H9 (cell line): Measurements from ENCODE around the gene HDAC7. TPM values are rescaled to one million over a fixed set of nuclear protein-coding genes. Genes with fewer than 3 reads are reported as not detected.
A peak's percentile ranks its signal among the peaks of the same experiment; 100 is the strongest.

ENCODE experiments used
- DNase-seq: peaks from one replicate; pipeline ENCODE4 v3.0.0-alpha.2; 2017
- H2AFZ ChIP-seq: one replicate; pipeline ENCODE4 v1.6.1; 2013; ENCODE audit warnings: mild to moderate bottlenecking, low read length, control low read depth, moderate library complexity
- H2AK5ac ChIP-seq: 2 replicates; pipeline ENCODE4 v1.6.1; 2013; ENCODE audit warnings: low read length, control low read depth, mixed read lengths; ENCODE audit not compliant: insufficient read length
- H2BK120ac ChIP-seq: one replicate; pipeline ENCODE4 v1.6.1; 2013; ENCODE audit warnings: low read depth, mild to moderate bottlenecking, low read length, control low read depth, inconsistent platforms; ENCODE audit not compliant: poor library complexity, severe bottlenecking
- H2BK12ac ChIP-seq: 2 replicates; pipeline ENCODE4 v1.6.1; 2013; ENCODE audit warnings: low read length, control low read depth, mixed read lengths, low read depth; ENCODE audit not compliant: insufficient read length
- H2BK15ac ChIP-seq: 2 replicates; pipeline ENCODE4 v1.6.1; 2013; ENCODE audit warnings: low read depth, low read length, control low read depth
- H2BK20ac ChIP-seq: one replicate; pipeline ENCODE4 v1.6.1; 2013; ENCODE audit warnings: low read depth, mild to moderate bottlenecking, low read length, control low read depth, inconsistent platforms; ENCODE audit not compliant: poor library complexity, severe bottlenecking
- H2BK5ac ChIP-seq: 2 replicates; pipeline ENCODE4 v1.6.1; 2013; ENCODE audit warnings: low read length, control low read depth, mixed read lengths; ENCODE audit not compliant: insufficient read length
- H3K14ac ChIP-seq: 2 replicates; pipeline ENCODE4 v1.6.1; 2013; ENCODE audit warnings: low read length, control low read depth; ENCODE audit not compliant: insufficient read depth
- H3K18ac ChIP-seq: 2 replicates; pipeline ENCODE4 v1.6.1; 2013; ENCODE audit warnings: low read depth, mild to moderate bottlenecking, mixed read lengths, low read length, control low read depth; ENCODE audit not compliant: insufficient read length
- H3K23ac ChIP-seq: 2 replicates; pipeline ENCODE4 v1.6.1; 2013; ENCODE audit warnings: low read length, control low read depth, mixed read lengths, low read depth; ENCODE audit not compliant: insufficient read length
- H3K23me2 ChIP-seq: 2 replicates; pipeline ENCODE4 v1.6.1; 2013; ENCODE audit warnings: low read depth, mild to moderate bottlenecking, mixed read lengths, low read length, control low read depth; ENCODE audit not compliant: insufficient read length, poor library complexity, severe bottlenecking
- H3K27ac ChIP-seq: 2 replicates; pipeline ENCODE4 v1.5.1; 2013; ENCODE audit warnings: low read length, control low read depth, mixed read lengths, low read depth; ENCODE audit not compliant: insufficient read length
- H3K27me3 ChIP-seq: 2 replicates; pipeline ENCODE4 v1.6.1; 2013; ENCODE audit warnings: low read length, control low read depth, inconsistent platforms; ENCODE audit not compliant: insufficient read depth
- H3K4ac ChIP-seq: 2 replicates; pipeline ENCODE4 v1.6.1; 2013; ENCODE audit warnings: low read depth, mild to moderate bottlenecking, control low read depth, inconsistent platforms, low read length, moderate library complexity
- H3K4me1 ChIP-seq: 2 replicates; pipeline ENCODE4 v1.6.1; 2013; ENCODE audit warnings: low read length, control low read depth, inconsistent platforms; ENCODE audit not compliant: insufficient read depth
- H3K4me2 ChIP-seq: 2 replicates; pipeline ENCODE4 v1.6.1; 2013; ENCODE audit warnings: low read length, control low read depth, mixed read lengths; ENCODE audit not compliant: insufficient read length, insufficient read depth
- H3K56ac ChIP-seq: 2 replicates; pipeline ENCODE4 v1.6.1; 2013; ENCODE audit warnings: low read depth, mild to moderate bottlenecking, mixed read lengths, low read length, control low read depth; ENCODE audit not compliant: insufficient read length
- H3K79me1 ChIP-seq: 2 replicates; pipeline ENCODE4 v1.6.1; 2013; ENCODE audit warnings: low read depth, mild to moderate bottlenecking, moderate library complexity, low read length, control low read depth, inconsistent platforms; ENCODE audit not compliant: insufficient read depth, poor library complexity, severe bottlenecking
- H3K79me2 ChIP-seq: 2 replicates; pipeline ENCODE4 v1.6.1; 2013; ENCODE audit warnings: low read length, control low read depth, inconsistent platforms; ENCODE audit not compliant: insufficient read depth
- H3K9ac ChIP-seq: 2 replicates; pipeline ENCODE4 v1.6.1; 2013; ENCODE audit warnings: low read length, control low read depth, mixed read lengths; ENCODE audit not compliant: insufficient read length; ENCODE audit errors: extremely low read depth
- H3K9me3 ChIP-seq: one replicate; pipeline ENCODE4 v1.6.1; 2013; ENCODE audit warnings: low read depth, low read length, inconsistent platforms; ENCODE audit not compliant: control insufficient read depth
- H3T11ph ChIP-seq: one replicate; pipeline ENCODE4 v1.6.1; 2013; ENCODE audit warnings: mild to moderate bottlenecking, low read length, control low read depth, inconsistent platforms
- H4K20me1 ChIP-seq: one replicate; pipeline ENCODE4 v1.6.1; 2013; ENCODE audit not compliant: control insufficient read depth, insufficient read length, insufficient read depth
- H4K5ac ChIP-seq: 2 replicates; pipeline ENCODE4 v1.6.1; 2013; ENCODE audit warnings: low read depth, mild to moderate bottlenecking, mixed read lengths, low read length, control low read depth; ENCODE audit not compliant: insufficient read length
- H4K8ac ChIP-seq: replicated peaks from 2 replicates; pipeline ENCODE4 v1.6.1; 2013; ENCODE audit warnings: low read length, control low read depth, mixed read lengths, low read depth; ENCODE audit not compliant: insufficient read length
- H4K91ac ChIP-seq: 2 replicates; pipeline ENCODE4 v1.6.1; 2013; ENCODE audit warnings: low read depth, mild to moderate bottlenecking, moderate library complexity, mixed read lengths, low read length, control low read depth; ENCODE audit not compliant: insufficient read length
- H3K27ac Mint-ChIP-seq, 3 experiments: 2 replicates in 2 of 3; 3 replicates in 1 of 3; pipeline ENCODE4 v1.8.0; 2020 to 2021; ENCODE audit warnings: mixed read lengths in 3 of 3, mild to moderate bottlenecking in 1 of 3, moderate library complexity in 1 of 3
- H3K27me3 Mint-ChIP-seq: 2 replicates; pipeline ENCODE4 v1.8.0; 2021; ENCODE audit warnings: low read depth, mild to moderate bottlenecking, moderate library complexity, mixed read lengths
- H3K36me3 Mint-ChIP-seq, 3 experiments: 2 replicates in 2 of 3; 3 replicates in 1 of 3; pipeline ENCODE4 v1.8.0; 2020 to 2021; ENCODE audit warnings: low read depth in 3 of 3, mixed read lengths in 3 of 3; ENCODE audit not compliant: insufficient read depth in 1 of 3
- H3K4me1 Mint-ChIP-seq, 2 experiments: 2 replicates each; pipeline ENCODE4 v1.8.0; 2020; ENCODE audit warnings: mixed read lengths in 2 of 2
- H3K4me3 Mint-ChIP-seq, 2 experiments: 2 replicates in 1 of 2; 3 replicates in 1 of 2; pipeline ENCODE4 v1.8.0; 2020 to 2021; ENCODE audit warnings: mild to moderate bottlenecking in 2 of 2, mixed read lengths in 2 of 2, moderate library complexity in 1 of 2
- H3K9me3 Mint-ChIP-seq, 2 experiments: 2 replicates in 1 of 2; 3 replicates in 1 of 2; pipeline ENCODE4 v1.8.0; 2020; ENCODE audit warnings: mild to moderate bottlenecking in 2 of 2, mixed read lengths in 2 of 2, moderate library complexity in 1 of 2
- whole genome bisulfite sequencing: extraction: QIAGEN DNeasy Blood & Tissue Kit; methylation state at CpG from one replicate; pipeline ENCODE4 v1.1.7; 2013; ENCODE audit warnings: missing lambda C conversion rate, low lambda C conversion rate, mixed read lengths; ENCODE audit not compliant: insufficient read length; ENCODE audit errors: extremely low coverage; 5-methylcytosine and 5-hydroxymethylcytosine counted together
- total RNA-seq: library from RNA; stranded (reverse); gene quantifications from 2 replicates; pipeline ENCODE4 v1.2.1, GENCODE V29; 2021
- TF ChIP-seq, protein P1 (sequence below): fragments of 200-600 bp; sonication (generic); conservative IDR thresholded peaks from 3 replicates; pipeline ENCODE4 v1.8.0; 2021; ENCODE audit warnings: antibody characterized with exemption, mild to moderate bottlenecking

The HDAC7 gene
- total RNA-seq, 1 experiment from 2014 or later: 72.1 TPM

DNA sequence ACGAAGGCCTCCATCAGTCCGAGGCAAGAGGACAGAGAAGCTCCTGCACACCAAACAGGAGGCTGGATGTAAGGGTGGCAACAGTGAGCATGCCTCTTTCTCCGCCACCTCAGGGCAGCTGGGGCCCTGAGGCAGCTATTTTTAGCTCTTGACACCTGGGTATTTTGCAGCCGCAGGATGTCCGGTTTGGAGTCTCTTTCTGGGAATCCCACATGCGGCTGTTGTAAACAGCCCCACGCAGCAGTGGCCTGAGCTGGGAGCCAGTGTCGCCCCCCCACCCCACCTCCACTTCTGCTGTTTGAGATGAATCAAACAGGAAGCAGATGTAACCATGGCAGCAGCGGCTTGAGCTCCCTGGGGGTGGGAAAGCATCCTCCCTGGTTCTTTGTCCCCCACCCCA is 11.7 kb downstream of the HDAC7 start:
- Histone ChIP-seq H2AK5ac (no peak overlapping the region), H3K4ac (no peak overlapping the region), H3K56ac (no peak overlapping the region), H3K18ac (no peak overlapping the region), H2BK20ac (no peak overlapping the region), H3K4me1 (peaks cover 22% of the 10 kb centered on the region), H2BK12ac (no peak overlapping the region), H3T11ph (no peak overlapping the region), H3K79me1 (peaks cover 9% of the 10 kb centered on the region), H3K23me2 (peaks cover 5% of the 10 kb centered on the region), H4K8ac (no peak overlapping the region), H3K79me2 (peaks cover 22% of the 10 kb centered on the region; the same call in 1 of the 2 replicates), H3K27me3 (no peaks in the 10 kb centered on the region), H4K5ac (no peak overlapping the region), H3K27ac (no peak overlapping the region), H3K14ac (no peak overlapping the region), H3K9ac (no peak overlapping the region), H3K23ac (no peak overlapping the region), H3K4me2 (no peak overlapping the region), H3K9me3 (no peaks in the 10 kb centered on the region), H4K91ac (no peak overlapping the region), H2BK15ac (no peak overlapping the region), H2AFZ (no peak overlapping the region), H4K20me1 (no peaks in the 10 kb centered on the region), H2BK120ac (no peak overlapping the region), H2BK5ac (no peak overlapping the region)
- no peak for DNase-seq
- H3K36me3 Mint-ChIP-seq: peaks cover 2 to 18% (median 17%) of the 10 kb centered on the region in 3 experiments; a peak in 6 of 7 replicates
- TF ChIP-seq, protein P1, sequence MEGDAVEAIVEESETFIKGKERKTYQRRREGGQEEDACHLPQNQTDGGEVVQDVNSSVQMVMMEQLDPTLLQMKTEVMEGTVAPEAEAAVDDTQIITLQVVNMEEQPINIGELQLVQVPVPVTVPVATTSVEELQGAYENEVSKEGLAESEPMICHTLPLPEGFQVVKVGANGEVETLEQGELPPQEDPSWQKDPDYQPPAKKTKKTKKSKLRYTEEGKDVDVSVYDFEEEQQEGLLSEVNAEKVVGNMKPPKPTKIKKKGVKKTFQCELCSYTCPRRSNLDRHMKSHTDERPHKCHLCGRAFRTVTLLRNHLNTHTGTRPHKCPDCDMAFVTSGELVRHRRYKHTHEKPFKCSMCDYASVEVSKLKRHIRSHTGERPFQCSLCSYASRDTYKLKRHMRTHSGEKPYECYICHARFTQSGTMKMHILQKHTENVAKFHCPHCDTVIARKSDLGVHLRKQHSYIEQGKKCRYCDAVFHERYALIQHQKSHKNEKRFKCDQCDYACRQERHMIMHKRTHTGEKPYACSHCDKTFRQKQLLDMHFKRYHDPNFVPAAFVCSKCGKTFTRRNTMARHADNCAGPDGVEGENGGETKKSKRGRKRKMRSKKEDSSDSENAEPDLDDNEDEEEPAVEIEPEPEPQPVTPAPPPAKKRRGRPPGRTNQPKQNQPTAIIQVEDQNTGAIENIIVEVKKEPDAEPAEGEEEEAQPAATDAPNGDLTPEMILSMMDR: no peak
- no peaks in the 10 kb centered on the region for H3K9me3 Mint-ChIP-seq
- peak overlapping the region in 1 of 3 experiments; percentile 10; a peak in 3 of 7 replicates for H3K27ac Mint-ChIP-seq
- H3K4me1 Mint-ChIP-seq: peaks cover 56 to 67% of the 10 kb centered on the region in 2 experiments
- WGBS: no CpG with 5 or more reads among the region's 9 CpGs
- no peaks in the 10 kb centered on the region; the same call in 1 of the 2 replicates for H3K27me3 Mint-ChIP-seq
- no peak overlapping the region for H3K4me3 Mint-ChIP-seq
